IPS-20b (cell line): ENCODE results near the gene SLC11A2.
"Not testable (repeated sequence)": the region's sequence is repeated elsewhere in the genome, so short reads cannot be mapped to it uniquely, and the experiment has no call there.

Experiments
- H3K27ac ChIP-seq: one replicate; pipeline ENCODE4 v1.5.1; 2013; ENCODE audit warnings: low read length
- H3K27me3 ChIP-seq: 2 replicates; pipeline ENCODE4 v1.6.1; 2013; ENCODE audit warnings: mild to moderate bottlenecking, low read length, inconsistent platforms; ENCODE audit not compliant: insufficient read depth
- H3K36me3 ChIP-seq: 2 replicates; pipeline ENCODE4 v1.6.1; 2013; ENCODE audit warnings: low read depth, mild to moderate bottlenecking, inconsistent platforms, low read length, moderate library complexity; ENCODE audit not compliant: insufficient read depth
- H3K4me1 ChIP-seq: 2 replicates; pipeline ENCODE4 v1.6.1; 2013; ENCODE audit warnings: mild to moderate bottlenecking, control low read depth, inconsistent platforms, low read length, moderate library complexity; ENCODE audit not compliant: insufficient read depth
- H3K4me3 ChIP-seq: 2 replicates; pipeline ENCODE4 v1.5.1; 2013; ENCODE audit warnings: mild to moderate bottlenecking, low read length, inconsistent platforms
- H3K9ac ChIP-seq: 2 replicates; pipeline ENCODE4 v1.6.1; 2013; ENCODE audit warnings: low read depth, mild to moderate bottlenecking, inconsistent platforms, low read length, moderate library complexity
- H3K9me3 ChIP-seq: 2 replicates; pipeline ENCODE4 v1.6.1; 2013; ENCODE audit warnings: mild to moderate bottlenecking, low read depth, low read length, inconsistent platforms; ENCODE audit not compliant: insufficient read depth

Gene SLC11A2

GRCh38 chr12:51023625-51024382 is 2.4 kb downstream of the SLC11A2 start:
- H3K4me3 ChIP-seq = no peak overlapping the region
- no peaks in the 10 kb centered on the region for H3K36me3 ChIP-seq
- H3K9ac ChIP-seq = peak overlapping the region; percentile 87; the same call in 1 of the 2 replicates
- H3K4me1 ChIP-seq = peaks cover 9% of the 10 kb centered on the region
- no peaks in the 10 kb centered on the region for H3K9me3 ChIP-seq
- no peak overlapping the region for H3K27ac ChIP-seq
- no peaks in the 10 kb centered on the region for H3K27me3 ChIP-seq

DNA sequence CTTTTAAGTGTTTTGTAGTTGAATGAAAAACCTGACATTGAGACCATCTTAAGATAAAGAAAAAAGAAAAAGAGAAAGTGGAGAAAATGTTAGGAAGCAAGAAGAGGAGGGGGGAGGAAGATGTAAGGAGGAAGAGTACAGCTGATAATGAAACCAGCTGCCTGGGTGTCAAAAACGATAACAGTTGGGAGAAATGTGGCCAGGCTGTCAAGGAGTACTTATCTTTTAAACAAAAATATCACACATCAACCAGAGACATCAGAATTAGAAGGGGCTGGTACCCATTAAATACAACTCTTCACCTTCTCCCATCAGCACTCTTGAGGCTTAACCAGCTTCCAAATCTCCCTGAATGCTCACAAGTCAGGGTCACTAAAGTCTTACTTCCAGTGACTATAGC is 4.5 kb downstream of the SLC11A2 start:
- no peak overlapping the region for H3K27ac ChIP-seq
- no peak overlapping the region for H3K4me3 ChIP-seq
- H3K27me3 ChIP-seq = no peaks in the 10 kb centered on the region
- H3K36me3 ChIP-seq = no peaks in the 10 kb centered on the region
- H3K4me1 ChIP-seq = peaks cover 2% of the 10 kb centered on the region
- no peak overlapping the region for H3K9ac ChIP-seq
- H3K9me3 ChIP-seq = no peaks in the 10 kb centered on the region

- no peaks in the 10 kb centered on the region for H3K9me3 ChIP-seq
- no peaks in the 10 kb centered on the region; the same call in none of the 2 replicates for H3K4me1 ChIP-seq
- H3K4me3 ChIP-seq = no peak overlapping the region
- H3K27ac ChIP-seq = no peak overlapping the region
- H3K36me3 ChIP-seq = no peaks in the 10 kb centered on the region
- no peaks in the 10 kb centered on the region for H3K27me3 ChIP-seq
- H3K9ac ChIP-seq = no peak overlapping the region
Measured at GRCh38 chr12:51020448-51021182, 5.6 kb downstream of the SLC11A2 start.

GRCh38 chr12:51019927-51020326 is 6.3 kb downstream of the SLC11A2 start:
- H3K4me3 ChIP-seq = no peak overlapping the region
- H3K27ac ChIP-seq = no peak overlapping the region
- no peaks in the 10 kb centered on the region; the same call in none of the 2 replicates for H3K4me1 ChIP-seq
- H3K27me3 ChIP-seq = no peaks in the 10 kb centered on the region
- H3K9ac ChIP-seq = no peak overlapping the region
- no peaks in the 10 kb centered on the region for H3K9me3 ChIP-seq
- no peaks in the 10 kb centered on the region for H3K36me3 ChIP-seq

- Histone ChIP-seq H3K4me1 (no peaks in the 10 kb centered on the region; the same call in none of the 2 replicates), H3K36me3 (no peaks in the 10 kb centered on the region), H3K27me3 (no peaks in the 10 kb centered on the region), H3K9ac (no peak overlapping the region), H3K9me3 (no peaks in the 10 kb centered on the region), H3K27ac (no peak overlapping the region), H3K4me3 (no peak overlapping the region)
Measured at GRCh38 chr12:51018956-51019355, 7.2 kb downstream of the SLC11A2 start.

DNA sequence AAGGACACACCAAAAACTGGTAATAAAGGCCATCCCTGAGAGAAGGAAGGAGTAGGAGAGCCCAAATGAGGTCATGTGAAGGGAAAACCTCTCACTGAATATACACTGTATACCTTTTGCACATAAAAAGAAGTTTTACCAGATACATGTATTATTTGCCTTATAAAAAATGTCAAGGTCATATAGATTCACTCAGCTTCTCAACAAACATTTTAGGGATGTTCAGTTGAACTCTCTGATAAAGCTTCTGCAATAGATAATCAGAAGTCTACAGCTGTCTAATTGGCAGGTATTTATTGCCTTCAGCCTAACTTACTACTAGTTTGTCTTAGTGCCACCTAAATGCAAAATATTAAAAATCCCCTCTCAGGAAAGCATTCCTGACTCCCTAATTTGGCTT is 8.7 kb downstream of the SLC11A2 start:
- H3K4me3 ChIP-seq = no peak overlapping the region
- no peaks in the 10 kb centered on the region for H3K4me1 ChIP-seq
- no peak overlapping the region for H3K9ac ChIP-seq
- no peak overlapping the region for H3K27ac ChIP-seq
- no peaks in the 10 kb centered on the region for H3K27me3 ChIP-seq
- no peaks in the 10 kb centered on the region for H3K9me3 ChIP-seq
- no peaks in the 10 kb centered on the region for H3K36me3 ChIP-seq

DNA sequence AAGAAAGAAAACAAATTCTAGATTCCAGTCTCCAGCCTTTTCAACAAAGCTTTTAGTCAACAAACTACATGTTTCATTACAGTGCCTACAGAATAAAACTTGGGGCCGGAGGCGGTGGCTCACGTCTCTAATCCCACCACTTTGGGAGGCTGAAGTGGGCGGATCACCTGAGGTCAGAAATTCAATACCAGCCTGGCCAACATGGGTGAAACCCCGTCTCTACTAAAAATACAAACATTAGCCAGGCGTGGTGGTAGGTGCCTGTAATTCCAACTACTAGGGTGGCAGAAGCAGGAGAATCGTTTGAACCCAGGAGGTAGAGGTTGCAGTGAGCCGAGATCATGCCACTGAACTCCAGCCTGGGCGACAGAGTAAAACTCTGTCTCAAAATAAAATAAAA is 11.7 kb downstream of the SLC11A2 start:
- not testable (repeated sequence) for H3K9ac ChIP-seq

DNA sequence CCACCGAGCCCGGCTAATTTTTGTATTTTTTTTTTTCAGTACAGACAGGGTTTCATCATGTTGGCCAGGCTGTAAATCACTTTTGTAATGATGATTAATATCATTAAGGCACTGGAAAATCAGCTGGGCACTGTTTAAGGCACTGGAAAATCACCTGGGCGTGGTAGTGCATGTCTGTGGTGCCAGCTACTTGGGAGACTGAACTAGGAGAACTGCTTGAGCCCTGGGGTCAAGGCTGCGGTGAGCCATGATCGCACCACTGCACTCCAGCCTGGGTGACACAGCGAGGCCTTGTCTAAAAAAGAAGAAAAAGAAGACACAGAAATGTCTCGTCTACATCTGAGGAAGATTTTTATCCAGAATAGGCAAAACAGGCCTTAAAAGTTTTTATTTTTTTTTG is 12.7 kb downstream of the SLC11A2 start:
- H3K27ac ChIP-seq = no peak overlapping the region
- no peak overlapping the region for H3K9ac ChIP-seq
- H3K4me1 ChIP-seq = peaks cover 6% of the 10 kb centered on the region; the same call in 1 of the 2 replicates
- H3K36me3 ChIP-seq = no peaks in the 10 kb centered on the region
- no peaks in the 10 kb centered on the region for H3K9me3 ChIP-seq
- H3K27me3 ChIP-seq = no peaks in the 10 kb centered on the region
- H3K4me3 ChIP-seq = no peak overlapping the region

More for the DNA sequence above, 11.7 kb downstream of the SLC11A2 start:
- not testable (repeated sequence) for H3K4me3 ChIP-seq, H3K27ac ChIP-seq, H3K36me3 ChIP-seq, H3K4me1 ChIP-seq, H3K27me3 ChIP-seq, H3K9me3 ChIP-seq

- H3K9ac ChIP-seq = no peak overlapping the region
- no peaks in the 10 kb centered on the region for H3K27me3 ChIP-seq
- H3K36me3 ChIP-seq = peaks cover 4% of the 10 kb centered on the region; the same call in 1 of the 2 replicates
- no peak overlapping the region for H3K27ac ChIP-seq
- no peak overlapping the region for H3K4me3 ChIP-seq
- H3K4me1 ChIP-seq = peaks cover 6% of the 10 kb centered on the region; the same call in 1 of the 2 replicates
- H3K9me3 ChIP-seq = no peaks in the 10 kb centered on the region
Measured at GRCh38 chr12:51012570-51013236, 13.5 kb downstream of the SLC11A2 start.

DNA sequence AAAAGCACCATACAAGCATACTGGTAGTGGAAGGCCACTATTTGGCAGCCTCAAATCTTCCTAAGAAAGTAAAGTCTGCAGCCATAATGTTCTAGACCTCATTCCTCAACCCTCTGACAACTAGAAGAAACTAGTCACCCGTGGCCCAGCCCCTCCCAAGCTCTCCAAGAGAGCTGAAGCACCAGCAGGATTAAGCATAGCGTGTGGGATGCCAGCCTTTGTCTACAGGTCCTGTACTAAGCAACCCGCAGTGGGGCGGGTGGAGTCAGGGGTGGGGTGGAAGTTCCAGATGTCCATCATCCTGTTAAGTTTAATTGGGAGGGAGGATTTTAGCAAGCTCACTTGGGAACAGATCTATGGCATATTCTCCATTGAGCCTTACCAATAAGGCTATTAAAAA is 14.2 kb downstream of the SLC11A2 start:
- Histone ChIP-seq H3K27ac (no peak overlapping the region), H3K4me3 (no peak overlapping the region), H3K36me3 (peaks cover 12% of the 10 kb centered on the region; the same call in 1 of the 2 replicates), H3K4me1 (peaks cover 6% of the 10 kb centered on the region; the same call in 1 of the 2 replicates), H3K27me3 (no peaks in the 10 kb centered on the region), H3K9me3 (no peaks in the 10 kb centered on the region), H3K9ac (no peak overlapping the region)

GRCh38 chr12:51009056-51009440 is 17.1 kb downstream of the SLC11A2 start:
- no peak overlapping the region for H3K27ac ChIP-seq
- no peak overlapping the region for H3K4me3 ChIP-seq

More at GRCh38 chr12:51009056-51009440, 17.1 kb downstream of the SLC11A2 start:
- H3K9me3 ChIP-seq = no peaks in the 10 kb centered on the region
- peak overlapping the region; percentile 19 for H3K9ac ChIP-seq
- H3K36me3 ChIP-seq = peaks cover 30% of the 10 kb centered on the region
- peaks cover 11% of the 10 kb centered on the region; the same call in 1 of the 2 replicates for H3K4me1 ChIP-seq
- H3K27me3 ChIP-seq = no peaks in the 10 kb centered on the region
